K562 (cell line): ENCODE measurements around the gene PRR19. TPM values are rescaled to one million over a fixed set of nuclear protein-coding genes. Genes with fewer than 3 reads are reported as not detected.
A peak's percentile ranks its signal among the peaks of the same experiment; 100 is the strongest.

ENCODE experiments used
- AFF1 ChIP-seq, 2 experiments: fragments of 450-650 bp; IDR thresholded peaks; 2 replicates each; pipeline ENCODE4 v1.6.1; 2018; ENCODE audit warnings: mild to moderate bottlenecking in 2 of 2, low read depth in 1 of 2; ENCODE audit not compliant: partially characterized antibody in 2 of 2
- ARID4B ChIP-seq: sonication (generic); formaldehyde crosslinking; IDR thresholded peaks from 2 replicates; pipeline ENCODE4 v1.8.0; 2022; ENCODE audit warnings: mild to moderate bottlenecking, missing genetic modification reagents
- CBFB ChIP-seq: sonication (generic); formaldehyde crosslinking; IDR thresholded peaks from 2 replicates; pipeline ENCODE4 v1.4.0; 2020; ENCODE audit warnings: mild to moderate bottlenecking, missing genetic modification reagents
- CBX3 ChIP-seq, 2 experiments: IDR thresholded peaks; 1 replicate in 1 of 2; 2 replicates in 1 of 2; pipeline ENCODE4 v1.6.1; 2012; ENCODE audit warnings: inconsistent platforms in 2 of 2, low read length in 2 of 2, borderline replicate concordance in 1 of 2, control low read depth in 1 of 2
- CC2D1A ChIP-seq: fragments of 450-650 bp; IDR thresholded peaks from 2 replicates; pipeline ENCODE4 v1.6.1; 2017; ENCODE audit warnings: mild to moderate bottlenecking
- CREBBP ChIP-seq: IDR thresholded peaks from one replicate; pipeline ENCODE4 v1.6.1; 2012; ENCODE audit warnings: low read depth, mild to moderate bottlenecking, control low read depth, inconsistent platforms, low read length
- ILK ChIP-seq: fragments of 450-650 bp; IDR thresholded peaks from 2 replicates; pipeline ENCODE4 v1.6.1; 2016; ENCODE audit warnings: missing genetic modification characterization, low read depth, mild to moderate bottlenecking, missing compliant biosample characterization, moderate library complexity, borderline replicate concordance
- MYNN ChIP-seq, 2 experiments: sonication (generic); formaldehyde crosslinking in 1 of 2; IDR thresholded peaks; 2 replicates each; pipeline versions ENCODE4 v1.5.0 to v1.6.1; 2016 to 2020; ENCODE audit warnings: antibody characterized with exemption in 1 of 2, missing genetic modification reagents in 1 of 2
- NCOA4 ChIP-seq: fragments of 450-650 bp; IDR thresholded peaks from 2 replicates; pipeline ENCODE4 v1.6.1; 2018; ENCODE audit warnings: mild to moderate bottlenecking; ENCODE audit not compliant: partially characterized antibody
- POLR3A ChIP-seq: IDR thresholded peaks from 2 replicates; pipeline ENCODE4 v1.6.1; 2011; ENCODE audit warnings: borderline replicate concordance, mild to moderate bottlenecking, moderate library complexity; ENCODE audit not compliant: insufficient read length, insufficient read depth; ENCODE audit errors: extremely low read depth
- RBM17 ChIP-seq: fragments of 200-400 bp; formaldehyde crosslinking; IDR thresholded peaks from 2 replicates; pipeline ENCODE4 v1.6.1; 2017; ENCODE audit warnings: low read depth, mild to moderate bottlenecking, low read length, borderline replicate concordance
- RFX1 ChIP-seq: fragments of 450-650 bp; IDR thresholded peaks from 2 replicates; pipeline ENCODE4 v1.6.1; 2016; ENCODE audit warnings: mild to moderate bottlenecking, moderate library complexity
- SETDB1 ChIP-seq: IDR thresholded peaks from one replicate; pipeline ENCODE4 v1.6.1; 2012; ENCODE audit warnings: low read length, control low read depth, inconsistent platforms
- SMAD4 ChIP-seq: fragments of 250-450 bp; sonication (Bioruptor Pico); conservative IDR thresholded peaks from 2 replicates; pipeline ENCODE4 v1.8.0; 2021; ENCODE audit warnings: inconsistent platforms, mild to moderate bottlenecking, moderate library complexity
- SMARCA5 ChIP-seq: fragments of 450-650 bp; IDR thresholded peaks from 2 replicates; pipeline ENCODE4 v1.6.1; 2016
- ZBTB17 ChIP-seq: fragments of 450-650 bp; formaldehyde crosslinking; IDR thresholded peaks from 2 replicates; pipeline ENCODE4 v1.4.0; 2020; ENCODE audit warnings: mild to moderate bottlenecking
- ZNF263 ChIP-seq: sonication (generic); formaldehyde crosslinking; IDR thresholded peaks from 2 replicates; pipeline ENCODE4 v1.8.0; 2022; ENCODE audit warnings: mild to moderate bottlenecking, missing genetic modification reagents, borderline replicate concordance
- ZNF384 ChIP-seq: IDR thresholded peaks from 2 replicates; pipeline ENCODE4 v1.6.1; 2012; ENCODE audit warnings: low read depth, low read length, improper control_type of control experiment
- ZNF696 ChIP-seq: fragments of 250-450 bp; sonication (Bioruptor Pico); conservative IDR thresholded peaks from 2 replicates; pipeline ENCODE4 v1.4.0; 2020; ENCODE audit warnings: mild to moderate bottlenecking, moderate library complexity
- ZNF830 ChIP-seq: fragments of 250-450 bp; sonication (Bioruptor Pico); IDR thresholded peaks from 2 replicates; pipeline ENCODE4 v1.5.0; 2021; ENCODE audit warnings: mild to moderate bottlenecking
- polyA plus RNA-seq, 8 experiments: library from polyadenylated mRNA; depleted of rRNA in 4 of 8; stranded (reverse) in 5 of 8; unstranded in 3 of 8; fragments of >200 nt; fragmentation: Nextera tagmentation in 2 of 8; fragmentation: Illumina TruSeq in 1 of 8; extraction: Ambion mirVana in 2 of 8; extraction: Trizol in 1 of 8; gene quantifications; 2 replicates each; pipeline versions ENCODE4 v1.2.1 to v1.2.3, GENCODE V29; 2011 to 2014; ENCODE audit warnings: inconsistent platforms in 1 of 8, missing spikeins in 1 of 8
- total RNA-seq, 7 experiments: library from RNA; depleted of rRNA in 6 of 7; stranded (reverse); fragments of >200 nt in 6 of 7; fragmentation: Illumina TruSeq in 2 of 7; extraction: Trizol in 2 of 7; gene quantifications; 2 replicates each; pipeline versions ENCODE4 v1.2.1 to v1.2.3, GENCODE V29; 2011 to 2021; ENCODE audit warnings: low replicate concordance in 1 of 7

Gene PRR19
- total and polyA plus RNA-seq, 9 of the 15 experiments (the other 6 are each of a cell fraction or from before 2014, with no cell fraction given) = 0.10 to 1.6 (median 0.54) TPM

- TF ChIP-seq ZNF830 (CRISPR knock-in tag) = no peak
- TF ChIP-seq RFX1 = no peak
- no peak for TF ChIP-seq POLR3A
- TF ChIP-seq ARID4B = peak; percentile 72
- TF ChIP-seq SETDB1 = no peak
- no peak for TF ChIP-seq ZNF384
- no peak for TF ChIP-seq RBM17
- TF ChIP-seq CREBBP = no peak
- no peak for TF ChIP-seq CBFB (CRISPR knock-in tag)
- peak; percentile 3; the same call in 1 of the 2 replicates for TF ChIP-seq SMAD4 (CRISPR knock-in tag)
- TF ChIP-seq ZNF696 (CRISPR knock-in tag) = no peak
- no peak for TF ChIP-seq ZNF263 (CRISPR knock-in tag)
- TF ChIP-seq NCOA4 = no peak
- TF ChIP-seq ZBTB17 (CRISPR knock-in tag) = no peak
- TF ChIP-seq AFF1 (IDR thresholded peaks at IDR 0.05; ENCODE audit: low read depth in 1 of 2, partially characterized antibody in 2 of 2) = no peak
- no peak; the same call in 1 of the 2 replicates for TF ChIP-seq MYNN (IDR thresholded peaks at IDR 0.05)
- no peak for TF ChIP-seq MYNN (CRISPR knock-in tag; IDR thresholded peaks at IDR 0.05)
- TF ChIP-seq CC2D1A = peak; percentile 97
- no peak for TF ChIP-seq SMARCA5
- TF ChIP-seq CBX3 (IDR thresholded peaks at IDR 0.05; ENCODE audit: borderline replicate concordance in 1 of 2, low read length in 2 of 2) = no peak
- TF ChIP-seq ILK (tag) = no peak
Measured at GRCh38 chr19:42253245-42254088, 48.5 kb upstream of the PRR19 start (continued).
